Islet of Langerhans (tissue), 1 donor: Measurements from ENCODE around the gene PTCH2.
"Not testable (repeated sequence)": the region's sequence is repeated elsewhere in the genome, so short reads cannot be mapped to it uniquely, and the experiment has no call there.

ENCODE experiments used
- FAIRE-seq: peaks from one replicate; lab custom pipeline; 2011; peaks lifted over from hg19 to GRCh38; lab: Jason Lieb, UNC

Gene PTCH2

GRCh38 chr1:44842862-44843655 lies at the start of gene PTCH2:
PTCH2 (minus strand) TSS chr1:44843253; CDS start chr1:44842932, 321 bp downstream.
- FAIRE-seq: no peak

DNA sequence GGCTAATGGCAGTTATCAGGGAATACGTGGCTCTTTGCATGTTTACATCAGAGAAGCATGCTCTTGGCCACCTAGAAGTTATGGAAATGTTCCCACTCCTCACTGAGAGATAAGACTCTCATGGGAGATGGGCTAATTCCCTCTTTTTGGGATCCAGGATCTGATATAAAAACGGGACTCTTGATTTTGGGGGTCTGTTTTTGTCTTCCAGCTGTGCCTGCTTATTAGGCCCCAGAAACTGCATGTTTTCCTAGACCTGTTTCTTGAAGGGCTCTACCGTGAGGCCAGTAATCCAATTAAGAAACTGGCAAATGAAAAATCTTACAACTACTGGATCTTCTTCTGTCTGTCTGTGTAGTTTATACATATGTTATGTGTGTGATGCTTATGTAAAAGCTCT lies 47.0 kb upstream of the PTCH2 start:
- FAIRE-seq: no peak

- peak; percentile 47 for FAIRE-seq
Observed at GRCh38 chr1:44885406-44885805, 42.4 kb upstream of the PTCH2 start.

GRCh38 chr1:44884746-44885145 lies 41.7 kb upstream of the PTCH2 start:
- FAIRE-seq: no peak

- no peak for FAIRE-seq
Observed at GRCh38 chr1:44881011-44881632, 38.1 kb upstream of the PTCH2 start.

GRCh38 chr1:44874155-44874554 lies 31.1 kb upstream of the PTCH2 start:
- FAIRE-seq: no peak

DNA sequence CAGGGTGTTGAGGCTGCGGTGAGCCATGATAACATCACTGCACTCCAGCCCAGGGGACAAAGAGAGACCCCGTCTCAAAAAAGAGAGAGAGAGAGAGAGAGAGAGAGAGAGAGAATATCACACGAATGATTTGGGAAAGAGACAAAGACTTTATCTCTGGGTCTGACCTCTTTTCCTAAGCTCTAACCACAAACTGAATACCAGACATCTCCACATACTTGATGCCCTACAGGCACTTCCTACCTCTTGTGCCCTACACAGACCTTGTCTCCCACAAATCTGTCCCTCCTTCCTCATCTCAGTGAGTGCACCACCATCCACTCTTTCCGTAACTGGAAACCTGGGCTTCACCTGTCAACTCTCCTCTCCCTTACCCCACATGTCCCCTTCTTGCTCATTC lies 27.0 kb upstream of the PTCH2 start:
- no peak for FAIRE-seq

- FAIRE-seq: no peak
Observed at GRCh38 chr1:44867801-44868200, 24.7 kb upstream of the PTCH2 start.

- FAIRE-seq: no peak
Observed at GRCh38 chr1:44862829-44863401, 19.9 kb upstream of the PTCH2 start.

- FAIRE-seq: no peak
Observed at GRCh38 chr1:44860891-44861425, 17.9 kb upstream of the PTCH2 start.

DNA sequence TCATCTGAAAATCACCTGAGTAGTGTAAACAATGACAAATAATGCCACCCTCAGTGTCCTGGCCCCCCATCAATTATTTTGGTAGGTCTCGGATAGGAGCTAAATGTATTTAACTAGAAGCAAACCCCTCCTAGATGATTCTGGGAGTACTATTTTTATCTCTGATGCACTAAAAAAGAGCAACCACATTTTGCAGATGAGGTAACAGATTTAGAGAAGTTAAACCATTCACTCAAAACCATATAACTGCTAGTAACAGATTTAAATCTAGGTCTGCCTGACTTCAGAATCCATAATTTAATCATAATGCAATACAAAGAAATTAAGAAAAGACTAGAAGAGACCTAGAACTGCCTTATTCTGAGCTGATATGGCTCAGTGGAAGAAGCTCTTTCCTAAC lies 17.3 kb upstream of the PTCH2 start:
- FAIRE-seq: no peak

- FAIRE-seq: no peak
Observed at GRCh38 chr1:44857446-44857845, 14.4 kb upstream of the PTCH2 start.

DNA sequence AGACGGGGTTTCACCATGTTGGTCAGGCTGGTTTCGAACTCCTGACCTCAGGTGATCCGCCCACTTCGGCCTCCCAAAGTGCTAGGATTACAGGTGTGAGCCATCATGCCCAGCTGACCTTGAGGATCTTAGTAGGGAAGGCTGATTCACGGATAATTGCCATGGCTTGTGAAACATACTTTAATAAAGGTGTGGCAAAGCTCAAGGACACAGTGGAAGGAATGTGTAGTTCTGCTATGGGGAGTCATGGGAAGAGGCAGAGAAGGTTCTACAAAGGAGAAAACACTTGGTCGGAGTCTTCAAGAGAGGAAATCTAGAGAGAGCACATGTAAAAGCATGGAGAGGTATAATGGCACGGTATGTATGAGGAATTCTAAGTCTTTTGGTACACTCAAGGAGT lies 12.7 kb upstream of the PTCH2 start:
- FAIRE-seq: no peak

DNA sequence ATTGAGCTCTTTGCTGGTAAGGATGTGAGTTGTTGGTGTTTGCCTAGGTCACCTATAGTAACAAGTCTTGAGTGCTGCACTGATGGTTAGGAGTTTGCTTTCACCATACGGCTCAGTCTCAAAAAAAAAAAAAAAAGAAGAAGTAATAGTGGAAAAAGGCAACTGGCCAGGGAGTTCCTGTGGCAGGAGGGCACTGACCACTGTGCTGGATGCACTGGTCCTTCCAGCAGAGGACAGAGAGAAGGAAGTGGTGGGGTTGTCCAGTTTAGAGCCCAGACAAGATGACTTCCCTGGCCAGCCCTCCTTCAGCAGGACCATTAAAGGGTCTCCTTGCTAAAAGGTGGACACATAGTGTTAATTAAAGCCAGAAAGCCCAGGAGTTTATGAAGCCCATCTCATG lies 11.9 kb upstream of the PTCH2 start:
- FAIRE-seq: no peak

DNA sequence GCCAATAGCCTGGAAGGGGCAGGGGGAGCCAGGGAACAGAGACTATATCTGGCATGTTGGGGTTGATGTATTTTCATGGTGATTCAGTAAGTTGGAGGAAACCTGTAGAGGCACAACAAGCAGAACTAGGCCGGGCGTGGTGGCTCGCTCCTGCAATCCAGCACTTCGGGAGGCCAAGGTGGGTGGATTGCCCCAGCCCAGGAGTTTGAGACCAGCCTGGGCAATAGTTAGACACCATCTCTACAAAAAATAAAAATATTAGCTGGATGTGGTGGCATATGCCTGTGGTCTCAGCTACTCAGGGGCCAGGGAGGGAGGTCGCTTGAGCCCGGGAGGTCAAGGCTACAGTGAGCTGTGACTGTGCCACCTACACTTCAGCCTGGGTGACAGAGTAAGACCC lies 10.1 kb upstream of the PTCH2 start:
- no peak for FAIRE-seq

DNA sequence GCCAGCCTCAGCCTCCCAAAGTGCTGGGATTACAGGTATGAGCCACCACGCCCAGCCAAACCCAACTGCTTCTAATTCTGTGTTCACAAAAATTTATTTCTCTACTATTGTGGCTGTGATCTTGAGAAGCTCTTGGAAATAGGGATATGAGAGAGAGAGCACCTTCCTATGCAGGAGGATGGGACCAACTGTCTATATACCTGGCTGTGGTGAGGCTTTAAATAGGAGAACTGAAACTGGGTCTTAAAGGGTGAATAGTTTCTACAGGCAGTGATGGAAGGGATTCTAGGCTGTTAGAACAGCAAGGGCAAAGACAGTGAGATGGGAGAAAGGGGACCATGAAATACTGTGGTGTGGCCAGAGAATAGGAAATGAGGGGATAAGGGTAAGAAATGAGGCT lies 8.3 kb upstream of the PTCH2 start:
- no peak for FAIRE-seq

DNA sequence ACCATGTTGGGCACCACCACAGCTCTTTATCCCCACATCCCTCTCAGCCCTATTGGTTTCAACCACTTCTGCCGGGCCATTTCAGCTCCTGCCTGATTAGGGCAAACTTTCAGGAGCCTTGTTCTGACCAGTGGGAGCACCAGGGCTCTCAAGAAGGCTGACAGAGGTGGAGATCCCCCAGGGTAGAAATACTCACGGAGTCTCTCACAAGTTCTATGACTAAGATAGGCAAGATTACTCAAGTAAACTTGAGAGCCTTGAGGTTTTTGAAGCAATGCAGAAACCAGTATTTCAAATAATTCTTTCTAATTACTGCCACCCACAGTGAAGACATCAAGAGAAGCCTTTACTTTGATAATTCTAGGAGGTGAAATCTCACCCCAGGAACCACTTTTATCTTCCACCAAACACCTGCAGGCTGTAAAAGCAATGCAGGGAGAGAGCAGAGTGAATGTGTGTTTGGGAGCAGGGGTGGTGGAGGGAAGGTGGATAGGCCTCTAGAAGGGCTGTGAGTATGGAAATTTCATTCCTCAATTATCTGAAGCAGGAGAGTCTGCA lies 6.6 kb upstream of the PTCH2 start:
- no peak for FAIRE-seq

- no peak for FAIRE-seq
Observed at GRCh38 chr1:44848456-44849181, 5.6 kb upstream of the PTCH2 start.

- FAIRE-seq: no peak
Observed at GRCh38 chr1:44847845-44848244, 4.8 kb upstream of the PTCH2 start.

DNA sequence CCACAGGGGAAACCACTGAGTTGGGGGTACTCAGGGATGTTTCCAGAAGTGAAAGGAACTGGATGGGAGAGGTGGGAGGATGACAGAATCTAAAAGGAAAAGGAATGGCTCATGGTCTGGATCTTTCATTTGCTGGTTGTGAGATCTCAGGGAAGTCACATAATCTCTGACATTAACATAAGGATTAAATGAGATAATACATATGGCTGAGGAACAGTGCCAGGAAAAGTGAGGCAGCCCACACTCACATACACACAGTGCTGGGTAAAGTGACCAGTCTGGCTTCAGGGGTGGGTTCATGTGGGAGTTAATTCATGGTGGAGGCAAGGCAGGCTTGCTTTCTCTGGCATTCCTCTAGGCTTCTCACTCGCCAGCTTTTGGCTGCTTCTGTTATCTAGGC lies 3.9 kb upstream of the PTCH2 start:
- FAIRE-seq: no peak

DNA sequence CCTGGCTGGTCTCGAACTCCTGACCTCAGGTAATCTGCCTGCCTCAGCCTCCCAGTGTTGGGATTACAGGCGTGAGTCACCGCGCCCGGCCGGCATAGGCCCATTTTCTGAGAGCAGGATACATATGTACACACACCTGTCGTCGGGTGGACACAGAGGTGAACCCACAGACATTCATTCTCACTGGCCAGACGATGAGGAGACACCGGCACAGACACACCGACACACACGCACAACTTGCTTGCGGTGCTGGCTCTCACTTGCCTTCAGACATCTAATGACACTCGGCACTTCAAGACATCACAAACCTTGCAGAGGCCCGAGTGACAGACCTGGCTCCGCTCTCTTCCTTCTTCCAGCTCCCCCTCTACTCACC lies 579 bp downstream of the PTCH2 start:
- FAIRE-seq: no peak

DNA sequence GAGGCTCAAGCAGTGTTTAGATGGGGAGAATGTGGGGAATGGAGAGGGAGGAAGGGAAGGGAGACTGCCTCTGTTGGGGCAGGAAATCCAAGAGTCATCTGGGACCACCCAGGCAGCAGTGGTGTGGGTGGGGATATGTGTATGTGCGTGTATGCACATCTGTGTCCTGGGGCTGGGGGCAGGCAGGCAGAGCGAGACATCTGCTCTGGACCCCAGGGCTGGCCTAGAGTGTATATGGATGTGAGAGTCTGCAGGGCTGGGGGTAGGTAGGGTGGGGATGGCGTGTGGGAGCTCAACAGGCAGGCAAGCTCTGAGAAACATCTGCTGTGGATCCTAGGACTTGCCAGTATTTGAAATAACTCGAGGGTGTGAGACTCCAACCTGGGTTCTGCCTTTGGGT lies 3.5 kb downstream of the PTCH2 start:
- no peak for FAIRE-seq

GRCh38 chr1:44838294-44838693 lies 4.8 kb downstream of the PTCH2 start:
- not testable (repeated sequence) for FAIRE-seq
